Mesendoderm (in vitro differentiated cells): ENCODE measurements around the gene HSPB6.

Experiments
- DNase-seq: peaks from one replicate; pipeline ENCODE4 v3.0.0; 2013
- H2AK5ac ChIP-seq: 2 replicates; pipeline ENCODE4 v1.6.1; 2013; ENCODE audit warnings: low read length, inconsistent platforms
- H2BK120ac ChIP-seq: 2 replicates; pipeline ENCODE4 v1.6.1; 2013; ENCODE audit warnings: low read depth, mild to moderate bottlenecking, low read length, moderate library complexity, mixed read lengths
- H2BK15ac ChIP-seq: replicated peaks from 2 replicates; pipeline ENCODE4 v1.6.1; 2013; ENCODE audit warnings: low read depth, mild to moderate bottlenecking, moderate library complexity
- H2BK5ac ChIP-seq: 2 replicates; pipeline ENCODE4 v1.6.1; 2013; ENCODE audit warnings: low read length, inconsistent platforms
- H3K18ac ChIP-seq: 2 replicates; pipeline ENCODE4 v1.6.1; 2013; ENCODE audit warnings: mild to moderate bottlenecking, low read length, mixed read lengths
- H3K23ac ChIP-seq: one replicate; pipeline ENCODE4 v1.6.1; 2013; ENCODE audit warnings: low read length
- H3K27ac ChIP-seq: 2 replicates; pipeline ENCODE4 v1.5.1; 2013; ENCODE audit warnings: low read depth, mild to moderate bottlenecking, inconsistent platforms, low read length, moderate library complexity
- H3K27me3 ChIP-seq: 2 replicates; pipeline ENCODE4 v1.6.1; 2013; ENCODE audit warnings: low read length, control low read depth, mild to moderate bottlenecking, inconsistent platforms; ENCODE audit not compliant: insufficient read depth, poor library complexity
- H3K36me3 ChIP-seq: 2 replicates; pipeline ENCODE4 v1.6.1; 2013; ENCODE audit warnings: low read length, inconsistent platforms; ENCODE audit not compliant: control insufficient read depth, insufficient read depth
- H3K4ac ChIP-seq: one replicate; pipeline ENCODE4 v1.6.1; 2013; ENCODE audit warnings: low read depth, mild to moderate bottlenecking, low read length, moderate library complexity
- H3K4me1 ChIP-seq: 2 replicates; pipeline ENCODE4 v1.6.1; 2013; ENCODE audit warnings: low read depth, low read length, inconsistent platforms; ENCODE audit not compliant: control insufficient read depth
- H3K4me2 ChIP-seq: 2 replicates; pipeline ENCODE4 v1.6.1; 2013; ENCODE audit warnings: low read length
- H3K4me3 ChIP-seq: 2 replicates; pipeline ENCODE4 v1.5.1; 2013; ENCODE audit warnings: mild to moderate bottlenecking, low read length
- H3K56ac ChIP-seq: one replicate; pipeline ENCODE4 v1.6.1; 2013; ENCODE audit warnings: low read length
- H3K79me1 ChIP-seq: 2 replicates; pipeline ENCODE4 v1.6.1; 2013; ENCODE audit warnings: low read length, inconsistent platforms
- H3K79me2 ChIP-seq: 2 replicates; pipeline ENCODE4 v1.6.1; 2013; ENCODE audit warnings: mild to moderate bottlenecking, low read length; ENCODE audit not compliant: control insufficient read depth, insufficient read depth
- H3K9ac ChIP-seq: 2 replicates; pipeline ENCODE4 v1.6.1; 2013; ENCODE audit warnings: low read length, inconsistent platforms
- H4K5ac ChIP-seq: one replicate; pipeline ENCODE4 v1.6.1; 2013; ENCODE audit warnings: low read length
- H4K8ac ChIP-seq: one replicate; pipeline ENCODE4 v1.6.1; 2013; ENCODE audit warnings: low read depth, mild to moderate bottlenecking, control low read depth, low read length, moderate library complexity
- WGBS: extraction: QIAGEN DNeasy Blood & Tissue Kit; methylation state at CpG from one replicate; pipeline ENCODE4 v1.1.7; 2013; ENCODE audit warnings: low lambda C conversion rate, missing lambda C conversion rate; ENCODE audit not compliant: insufficient coverage; ENCODE audit errors: extremely low coverage; 5-methylcytosine and 5-hydroxymethylcytosine counted together

Gene HSPB6

GRCh38 chr19:35755550-35756376 lies 1.1 kb downstream of the HSPB6 start:
- H3K18ac ChIP-seq, result no peak overlapping the region
- no peak overlapping the region for H2AK5ac ChIP-seq
- no peak overlapping the region for H2BK5ac ChIP-seq
- H3K4me1 ChIP-seq, result no peaks in the 10 kb centered on the region
- no CpG with 5 or more reads among the region's 74 CpGs for WGBS
- H3K79me2 ChIP-seq, result peaks cover 4% of the 10 kb centered on the region
- peaks cover 2% of the 10 kb centered on the region for H3K36me3 ChIP-seq
- no peak overlapping the region for H2BK120ac ChIP-seq
- no peak overlapping the region for H2BK15ac ChIP-seq
- no peak for DNase-seq
- peak overlapping the region; percentile 91 for H3K56ac ChIP-seq
- no peak overlapping the region for H3K27ac ChIP-seq
- H3K4ac ChIP-seq, result peak overlapping the region; percentile 60
- H3K27me3 ChIP-seq, result no peaks in the 10 kb centered on the region
- peak overlapping the region; percentile 83 for H3K23ac ChIP-seq
- H3K4me2 ChIP-seq, result peak overlapping the region; percentile 90
- H4K5ac ChIP-seq, result no peak overlapping the region
- peak overlapping the region; percentile 75 for H3K9ac ChIP-seq
- H3K79me1 ChIP-seq, result peaks cover 9% of the 10 kb centered on the region
- no peak overlapping the region for H4K8ac ChIP-seq
- H3K4me3 ChIP-seq, result peak overlapping the region; percentile 20

DNA sequence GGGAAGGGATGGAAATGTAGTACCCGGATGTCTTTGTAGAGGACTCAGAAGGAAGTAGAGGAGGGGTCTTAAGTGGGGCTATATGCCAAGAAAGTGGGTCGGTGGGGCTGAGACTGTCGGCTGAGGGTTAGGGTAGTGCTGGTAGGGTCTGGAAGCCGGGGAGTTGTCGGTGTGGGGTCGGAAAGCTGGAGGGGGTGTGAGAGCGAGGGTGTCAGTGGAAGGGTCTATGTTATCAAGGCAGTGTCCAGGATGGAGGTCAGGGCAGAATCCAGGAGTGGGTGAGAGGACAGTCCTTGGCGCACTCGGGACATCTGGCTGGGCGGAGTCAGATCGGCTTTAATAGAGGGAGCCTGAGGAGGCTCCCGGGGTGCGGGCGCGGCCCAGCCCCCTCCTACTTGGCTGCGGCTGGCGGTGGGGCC lies 1.7 kb downstream of the HSPB6 start:
- Histone ChIP-seq H3K56ac (peak overlapping the region; percentile 91), H3K79me1 (peaks cover 9% of the 10 kb centered on the region), H3K4me2 (peak overlapping the region; percentile 56), H3K4ac (no peak overlapping the region), H4K5ac (no peak overlapping the region), H2AK5ac (no peak overlapping the region), H3K4me1 (no peaks in the 10 kb centered on the region), H3K27me3 (no peaks in the 10 kb centered on the region), H3K18ac (no peak overlapping the region), H2BK15ac (no peak overlapping the region), H2BK120ac (no peak overlapping the region), H3K23ac (no peak overlapping the region), H3K79me2 (peaks cover 4% of the 10 kb centered on the region), H3K4me3 (no peak overlapping the region), H3K27ac (no peak overlapping the region), H3K36me3 (peaks cover 2% of the 10 kb centered on the region), H2BK5ac (no peak overlapping the region), H4K8ac (no peak overlapping the region), H3K9ac (peak overlapping the region; percentile 57)
- no CpG with 5 or more reads among the region's 17 CpGs for WGBS
- no peak for DNase-seq

DNA sequence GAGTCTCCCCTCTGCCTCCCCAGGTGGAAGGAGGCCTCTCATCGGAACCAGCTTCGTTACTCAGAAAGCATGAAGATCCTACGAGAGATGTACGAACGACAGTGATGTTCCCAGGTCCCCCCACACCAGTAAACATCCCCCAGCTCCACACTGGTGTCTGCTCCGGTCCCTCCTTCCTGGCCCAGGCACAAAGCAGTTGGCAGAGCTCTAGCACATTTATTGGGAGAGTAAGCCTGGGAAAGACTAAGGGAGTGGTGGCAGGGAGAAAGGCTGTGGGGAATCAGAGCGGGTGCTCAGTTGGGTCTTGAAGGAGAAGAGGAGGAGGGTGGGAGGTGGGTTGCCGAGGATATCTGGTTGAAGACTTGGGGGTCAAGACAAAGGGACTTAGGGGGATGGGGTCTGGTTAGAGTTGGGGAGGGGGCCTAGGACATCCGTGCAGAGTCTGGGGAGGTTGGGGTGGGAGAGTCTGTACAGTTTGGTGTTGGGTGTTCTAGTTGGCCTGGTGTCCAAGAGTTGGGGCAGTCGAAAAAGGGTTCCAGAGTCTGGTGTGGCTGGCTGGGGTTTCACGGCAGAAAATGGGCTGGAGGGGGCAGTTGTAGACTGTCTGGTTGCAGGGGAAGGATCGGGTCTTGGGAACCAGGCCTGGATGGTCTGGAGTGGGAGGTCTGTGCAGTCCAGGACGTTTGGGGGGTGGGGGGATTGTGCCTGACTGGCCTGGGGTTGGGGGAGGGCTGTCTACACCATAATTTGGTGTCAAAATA lies 2.3 kb downstream of the HSPB6 start:
- no peaks in the 10 kb centered on the region for H3K36me3 ChIP-seq
- H3K79me2 ChIP-seq, result peaks cover 2% of the 10 kb centered on the region
- no peak for DNase-seq
- H3K9ac ChIP-seq, result no peak overlapping the region
- no peak overlapping the region for H3K27ac ChIP-seq
- H3K4me2 ChIP-seq, result no peak overlapping the region
- no CpG with 5 or more reads among the region's 13 CpGs for WGBS
- H3K18ac ChIP-seq, result no peak overlapping the region
- no peaks in the 10 kb centered on the region for H3K4me1 ChIP-seq
- no peak overlapping the region for H3K4ac ChIP-seq
- no peak overlapping the region for H3K4me3 ChIP-seq
- H2BK15ac ChIP-seq, result no peak overlapping the region
- peaks cover 6% of the 10 kb centered on the region for H3K79me1 ChIP-seq
- H3K23ac ChIP-seq, result no peak overlapping the region
- no peaks in the 10 kb centered on the region for H3K27me3 ChIP-seq
- no peak overlapping the region for H2AK5ac ChIP-seq
- no peak overlapping the region for H4K5ac ChIP-seq
- no peak overlapping the region for H4K8ac ChIP-seq
- H2BK5ac ChIP-seq, result no peak overlapping the region
- H3K56ac ChIP-seq, result no peak overlapping the region
- no peak overlapping the region for H2BK120ac ChIP-seq

GRCh38 chr19:35753634-35754369 lies 3.0 kb downstream of the HSPB6 start:
- no peak overlapping the region for H2BK120ac ChIP-seq
- H3K27ac ChIP-seq, result no peak overlapping the region
- H3K27me3 ChIP-seq, result no peaks in the 10 kb centered on the region
- no peak overlapping the region for H3K56ac ChIP-seq
- H3K4me2 ChIP-seq, result no peak overlapping the region
- H2BK15ac ChIP-seq, result no peak overlapping the region
- H3K4ac ChIP-seq, result no peak overlapping the region
- no peak overlapping the region for H4K8ac ChIP-seq
- no peak overlapping the region for H3K9ac ChIP-seq
- no peak overlapping the region for H2BK5ac ChIP-seq
- no peak overlapping the region for H3K4me3 ChIP-seq
- no peak overlapping the region for H3K23ac ChIP-seq
- no CpG with 5 or more reads among the region's 20 CpGs for WGBS
- H3K79me2 ChIP-seq, result no peaks in the 10 kb centered on the region
- no peaks in the 10 kb centered on the region for H3K4me1 ChIP-seq
- DNase-seq, result no peak
- no peaks in the 10 kb centered on the region for H3K36me3 ChIP-seq
- no peak overlapping the region for H3K18ac ChIP-seq
- H4K5ac ChIP-seq, result no peak overlapping the region
- no peaks in the 10 kb centered on the region for H3K79me1 ChIP-seq
- H2AK5ac ChIP-seq, result no peak overlapping the region

- Histone ChIP-seq H2BK120ac (no peak overlapping the region), H3K27me3 (no peaks in the 10 kb centered on the region), H2BK5ac (no peak overlapping the region), H3K23ac (no peak overlapping the region), H3K4me2 (no peak overlapping the region), H4K8ac (no peak overlapping the region), H2AK5ac (no peak overlapping the region), H3K79me1 (no peaks in the 10 kb centered on the region), H3K27ac (no peak overlapping the region), H4K5ac (no peak overlapping the region), H3K4me1 (no peaks in the 10 kb centered on the region), H3K9ac (no peak overlapping the region), H3K56ac (no peak overlapping the region), H3K79me2 (no peaks in the 10 kb centered on the region), H2BK15ac (no peak overlapping the region), H3K36me3 (no peaks in the 10 kb centered on the region), H3K4ac (no peak overlapping the region), H3K4me3 (no peak overlapping the region), H3K18ac (no peak overlapping the region)
- DNase-seq, result no peak
- WGBS, result no CpG with 5 or more reads among the region's 20 CpGs
These were observed 4.0 kb downstream of the HSPB6 start for GRCh38 chr19:35752746-35753350.
